ENCODE measurements around the gene NAP1L4.

Gene NAP1L4

GRCh38 chr11:2992234-2992996, at the start of gene NAP1L4:
Gene NAP1L4 (minus strand): TSS chr11:2992329. CDS start chr11:2979220, 13,109 bp downstream.
- peak; percentile 94 for DNase-seq

- no peak for DNase-seq
Observed at GRCh38 chr11:3040881-3041280, 48.8 kb upstream of the NAP1L4 start.

GRCh38 chr11:3037945-3038271, 45.8 kb upstream of the NAP1L4 start:
- DNase-seq, result no peak

- DNase-seq, result peak; percentile 51
Observed at GRCh38 chr11:3037040-3037944, 45.2 kb upstream of the NAP1L4 start.

- no peak for DNase-seq
Observed at GRCh38 chr11:3036419-3036818, 44.3 kb upstream of the NAP1L4 start.

GRCh38 chr11:3035333-3035732, 43.2 kb upstream of the NAP1L4 start:
- DNase-seq, result no peak

- DNase-seq, result no peak
Observed at GRCh38 chr11:3030289-3031070, 38.4 kb upstream of the NAP1L4 start.

GRCh38 chr11:3028813-3029212, 36.7 kb upstream of the NAP1L4 start:
- DNase-seq, result no peak

GRCh38 chr11:3026803-3027202, 34.7 kb upstream of the NAP1L4 start:
- DNase-seq, result no peak

- no peak for DNase-seq
Observed at GRCh38 chr11:3022982-3023381, 30.9 kb upstream of the NAP1L4 start.

- DNase-seq, result no peak
Observed at GRCh38 chr11:3022300-3022967, 30.3 kb upstream of the NAP1L4 start.

GRCh38 chr11:3021125-3021524, 29.0 kb upstream of the NAP1L4 start:
- DNase-seq, result no peak

- no peak for DNase-seq
Observed at GRCh38 chr11:3020011-3020410, 27.9 kb upstream of the NAP1L4 start.

- DNase-seq, result no peak
Observed at GRCh38 chr11:3018596-3018995, 26.5 kb upstream of the NAP1L4 start.

GRCh38 chr11:3016861-3017260, 24.7 kb upstream of the NAP1L4 start:
- no peak for DNase-seq

- no peak for DNase-seq
Observed at GRCh38 chr11:3015796-3016195, 23.7 kb upstream of the NAP1L4 start.

- no peak for DNase-seq
Observed at GRCh38 chr11:3014943-3015342, 22.8 kb upstream of the NAP1L4 start.

- no peak for DNase-seq
Observed at GRCh38 chr11:3014057-3014938, 22.2 kb upstream of the NAP1L4 start.

GRCh38 chr11:3011891-3012885, 20.1 kb upstream of the NAP1L4 start:
- no peak for DNase-seq

- no peak for DNase-seq
Observed at GRCh38 chr11:3010521-3011275, 18.6 kb upstream of the NAP1L4 start.

Measured in kidney glomerular epithelial cell (primary cell).